Omental fat pad (tissue), 4 donors: ENCODE results near the gene PLCB4. TPM values are rescaled to one million over a fixed set of nuclear protein-coding genes. Genes with fewer than 3 reads are reported as not detected.

Experiments
- ATAC-seq: fragments of 150-250 bp; one replicate; pipeline ENCODE4 v1.9.1; 2016; ENCODE audit warnings: mild to moderate bottlenecking, moderate library complexity; ENCODE audit not compliant: low FRiP score
- DNase-seq: peaks from one replicate; pipeline ENCODE4 v3.0.0-alpha.2; 2019; ENCODE audit warnings: low spot score
- total RNA-seq, 4 donors: library from RNA; depleted of rRNA; stranded (reverse); fragments of >200 nt; gene quantifications; one replicate each; pipeline ENCODE4 v1.1.0, GENCODE V29; 2016
- TF ChIP-seq, protein P1 (sequence below), 3 donors: fragments of 450-650 bp; IDR thresholded peaks; one replicate each; pipeline ENCODE4 v1.5.1; 2016 to 2017; ENCODE audit warnings: antibody characterized with exemption in 3 of 3, mild to moderate bottlenecking in 3 of 3, moderate library complexity in 2 of 3

Gene PLCB4
- total RNA-seq, 4 donors from 2014 or later, result 6.6 to 18.4 (median 11.4) TPM

DNA sequence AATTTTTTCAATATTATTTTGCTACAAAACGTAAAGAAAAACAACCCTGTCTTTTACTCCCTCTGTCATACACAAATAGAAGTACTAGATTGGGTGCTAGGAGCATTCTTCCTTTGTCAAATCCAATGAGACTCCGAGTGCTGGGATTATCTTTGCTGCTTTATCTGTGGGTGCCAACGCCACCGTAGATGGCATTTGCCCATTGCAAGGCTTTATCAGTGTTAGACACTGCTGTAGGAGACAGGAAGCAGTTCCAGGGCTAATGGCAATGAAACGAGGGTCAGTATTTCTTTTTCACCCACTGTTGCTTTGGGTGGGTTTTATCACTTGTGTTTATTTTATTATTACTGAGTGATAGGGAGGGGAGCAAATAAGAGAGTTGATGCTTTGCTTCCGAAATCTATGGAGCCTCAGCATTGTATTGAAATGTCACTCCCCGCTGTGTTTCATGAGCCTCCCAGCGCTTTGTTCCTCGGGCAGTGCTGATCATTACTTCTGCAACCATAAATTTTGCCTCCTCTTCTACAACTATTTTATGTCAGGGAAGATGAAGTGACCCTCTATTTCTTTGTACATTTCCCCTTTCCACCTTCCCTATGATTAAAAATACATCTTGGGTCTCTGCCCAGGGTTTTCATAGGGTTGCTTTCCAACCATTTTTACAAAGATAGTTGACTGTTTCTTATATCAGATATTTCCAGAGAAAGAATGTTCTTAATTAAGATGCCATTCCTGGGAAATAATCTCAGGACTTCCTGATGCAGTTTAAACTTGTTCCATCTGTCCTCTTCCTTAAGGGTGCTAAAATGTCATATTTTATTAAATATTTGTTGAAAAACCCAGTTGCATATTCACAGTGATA is 358.8 kb downstream of the PLCB4 start:
- TF ChIP-seq, protein P1, sequence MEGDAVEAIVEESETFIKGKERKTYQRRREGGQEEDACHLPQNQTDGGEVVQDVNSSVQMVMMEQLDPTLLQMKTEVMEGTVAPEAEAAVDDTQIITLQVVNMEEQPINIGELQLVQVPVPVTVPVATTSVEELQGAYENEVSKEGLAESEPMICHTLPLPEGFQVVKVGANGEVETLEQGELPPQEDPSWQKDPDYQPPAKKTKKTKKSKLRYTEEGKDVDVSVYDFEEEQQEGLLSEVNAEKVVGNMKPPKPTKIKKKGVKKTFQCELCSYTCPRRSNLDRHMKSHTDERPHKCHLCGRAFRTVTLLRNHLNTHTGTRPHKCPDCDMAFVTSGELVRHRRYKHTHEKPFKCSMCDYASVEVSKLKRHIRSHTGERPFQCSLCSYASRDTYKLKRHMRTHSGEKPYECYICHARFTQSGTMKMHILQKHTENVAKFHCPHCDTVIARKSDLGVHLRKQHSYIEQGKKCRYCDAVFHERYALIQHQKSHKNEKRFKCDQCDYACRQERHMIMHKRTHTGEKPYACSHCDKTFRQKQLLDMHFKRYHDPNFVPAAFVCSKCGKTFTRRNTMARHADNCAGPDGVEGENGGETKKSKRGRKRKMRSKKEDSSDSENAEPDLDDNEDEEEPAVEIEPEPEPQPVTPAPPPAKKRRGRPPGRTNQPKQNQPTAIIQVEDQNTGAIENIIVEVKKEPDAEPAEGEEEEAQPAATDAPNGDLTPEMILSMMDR (IDR thresholded peaks at IDR 0.05), result no peak
- no peak for ATAC-seq

GRCh38 chr20:9428292-9428607 is 359.4 kb downstream of the PLCB4 start:
- TF ChIP-seq, protein P1 (IDR thresholded peaks at IDR 0.05), result no peak
- no peak for DNase-seq
- no peak for ATAC-seq

More for the DNA sequence above, 358.8 kb downstream of the PLCB4 start:
- no peak for DNase-seq

GRCh38 chr20:9439806-9440205 is 370.9 kb downstream of the PLCB4 start:
- TF ChIP-seq, protein P1 (IDR thresholded peaks at IDR 0.05), result no peak
- DNase-seq, result no peak
- no peak for ATAC-seq

GRCh38 chr20:9440892-9441291 is 372.0 kb downstream of the PLCB4 start:
- ATAC-seq, result no peak
- TF ChIP-seq, protein P1 (IDR thresholded peaks at IDR 0.05), result no peak
- no peak for DNase-seq

DNA sequence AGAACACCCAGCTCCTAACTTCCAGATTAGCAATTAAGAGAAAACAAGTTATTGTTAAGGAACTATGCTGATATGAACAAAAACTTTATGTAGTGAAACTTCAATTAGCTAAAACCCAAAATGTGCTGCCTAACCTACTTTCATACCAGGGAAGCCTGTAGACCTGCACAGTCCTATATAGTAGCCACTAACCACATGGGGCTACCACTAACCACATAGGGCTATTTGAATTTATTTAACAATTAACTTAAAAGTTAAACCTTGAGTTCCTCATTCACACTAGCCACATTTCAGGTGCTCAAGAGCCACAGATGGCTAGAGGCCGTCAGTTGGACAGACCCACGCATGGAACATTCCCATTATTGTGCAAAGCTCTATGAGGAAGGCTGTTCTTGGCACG is 373.1 kb downstream of the PLCB4 start:
- ATAC-seq, result no peak
- TF ChIP-seq, protein P1 (IDR thresholded peaks at IDR 0.05), result no peak
- DNase-seq, result no peak

DNA sequence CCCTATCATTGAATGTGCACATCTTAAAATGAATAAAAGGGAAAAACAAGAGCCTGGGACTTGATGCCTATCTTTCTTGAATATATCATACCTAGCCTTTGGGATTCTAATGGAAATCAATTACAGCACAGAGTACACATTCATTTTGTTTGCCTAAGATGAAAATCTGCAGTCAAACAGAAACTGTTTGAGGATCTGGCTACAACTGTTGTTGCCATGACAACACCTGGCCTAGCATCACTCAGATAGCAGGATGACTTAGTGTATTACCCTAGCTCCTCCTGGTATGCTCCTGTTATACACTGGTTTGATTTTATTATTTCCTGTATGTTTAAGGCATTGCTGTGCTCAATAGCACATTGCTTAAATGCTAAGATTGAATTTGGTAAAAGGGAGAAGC is 374.0 kb downstream of the PLCB4 start:
- TF ChIP-seq, protein P1 (IDR thresholded peaks at IDR 0.05), result no peak
- DNase-seq, result no peak
- no peak for ATAC-seq

DNA sequence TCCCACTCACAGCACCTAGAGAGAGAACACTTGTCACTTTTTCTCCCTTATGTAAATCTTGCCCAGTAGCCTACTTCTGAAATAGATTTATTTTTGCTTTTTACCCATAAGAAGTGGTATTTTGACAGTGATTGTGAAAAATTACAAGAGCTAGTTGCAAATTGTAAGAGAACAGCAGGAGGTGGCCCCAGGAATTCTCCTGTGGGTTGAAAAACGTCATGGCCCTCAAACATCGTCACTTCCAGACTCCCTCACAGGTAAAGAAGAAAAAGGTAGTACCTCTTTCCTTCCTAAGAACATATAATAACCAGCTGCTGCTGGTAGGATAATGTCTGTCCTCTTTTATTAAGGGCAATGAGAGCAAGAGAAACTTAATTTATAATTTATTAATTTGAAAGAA is 376.0 kb downstream of the PLCB4 start:
- ATAC-seq, result no peak
- TF ChIP-seq, protein P1 (IDR thresholded peaks at IDR 0.05), result no peak

More for the DNA sequence above, 376.0 kb downstream of the PLCB4 start:
- DNase-seq, result no peak
